ENCODE results near the gene C9orf152. TPM values are rescaled to one million over a fixed set of nuclear protein-coding genes. Genes with fewer than 3 reads are reported as not detected.
"Not testable (repeated sequence)": the region's sequence is repeated elsewhere in the genome, so short reads cannot be mapped to it uniquely, and the experiment has no call there.

The C9orf152 gene
- total RNA-seq, 4 donors from 2014 or later = 0.41 to 3.4 (median 0.81) TPM

DNA sequence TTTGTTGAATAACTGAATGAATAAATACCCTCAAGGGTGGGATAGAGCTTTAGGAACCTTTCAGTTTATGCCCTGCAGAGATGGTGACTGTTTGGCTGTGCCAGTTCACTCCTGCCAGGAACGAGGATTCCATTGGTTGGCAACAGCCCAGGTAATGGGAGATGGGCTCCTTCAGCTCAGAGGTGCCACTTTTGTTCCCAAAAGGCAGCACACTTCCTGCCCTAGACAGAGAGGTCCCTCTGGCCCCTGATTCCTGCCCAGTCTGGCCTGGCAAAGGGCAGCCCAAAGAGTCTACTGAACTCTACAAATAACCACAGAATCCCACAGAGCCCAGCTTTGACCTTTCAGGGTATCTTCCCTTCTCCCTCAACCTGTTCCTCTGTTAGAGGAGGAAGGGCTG is 1.6 kb downstream of the C9orf152 start:
- intact Hi-C loops (cut with DNase I) = no loop called here
- Histone ChIP-seq H3K4me3 (peak overlapping the region in 2 of 4 donors; percentile 30 to 35), H3K27ac (peak overlapping the region in 2 of 4 donors; percentile 79), H3K36me3 (no peaks in the 10 kb centered on the region), H3K27me3 (peaks cover 0 to 5% (median 0%) of the 10 kb centered on the region in 4 donors), H3K9me3 (no peaks in the 10 kb centered on the region), H3K4me1 (peaks cover 4 to 36% (median 13%) of the 10 kb centered on the region in 3 donors)
- TF ChIP-seq, protein P1, sequence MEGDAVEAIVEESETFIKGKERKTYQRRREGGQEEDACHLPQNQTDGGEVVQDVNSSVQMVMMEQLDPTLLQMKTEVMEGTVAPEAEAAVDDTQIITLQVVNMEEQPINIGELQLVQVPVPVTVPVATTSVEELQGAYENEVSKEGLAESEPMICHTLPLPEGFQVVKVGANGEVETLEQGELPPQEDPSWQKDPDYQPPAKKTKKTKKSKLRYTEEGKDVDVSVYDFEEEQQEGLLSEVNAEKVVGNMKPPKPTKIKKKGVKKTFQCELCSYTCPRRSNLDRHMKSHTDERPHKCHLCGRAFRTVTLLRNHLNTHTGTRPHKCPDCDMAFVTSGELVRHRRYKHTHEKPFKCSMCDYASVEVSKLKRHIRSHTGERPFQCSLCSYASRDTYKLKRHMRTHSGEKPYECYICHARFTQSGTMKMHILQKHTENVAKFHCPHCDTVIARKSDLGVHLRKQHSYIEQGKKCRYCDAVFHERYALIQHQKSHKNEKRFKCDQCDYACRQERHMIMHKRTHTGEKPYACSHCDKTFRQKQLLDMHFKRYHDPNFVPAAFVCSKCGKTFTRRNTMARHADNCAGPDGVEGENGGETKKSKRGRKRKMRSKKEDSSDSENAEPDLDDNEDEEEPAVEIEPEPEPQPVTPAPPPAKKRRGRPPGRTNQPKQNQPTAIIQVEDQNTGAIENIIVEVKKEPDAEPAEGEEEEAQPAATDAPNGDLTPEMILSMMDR (IDR thresholded peaks at IDR 0.05) = no peak
- TF ChIP-seq POLR2A (IDR thresholded peaks at IDR 0.05) = no peak
- DNase-seq = no peak
- WGBS, 2 donors = 13 to 60% methylated on average over 1 of the region's 1 CpG

DNA sequence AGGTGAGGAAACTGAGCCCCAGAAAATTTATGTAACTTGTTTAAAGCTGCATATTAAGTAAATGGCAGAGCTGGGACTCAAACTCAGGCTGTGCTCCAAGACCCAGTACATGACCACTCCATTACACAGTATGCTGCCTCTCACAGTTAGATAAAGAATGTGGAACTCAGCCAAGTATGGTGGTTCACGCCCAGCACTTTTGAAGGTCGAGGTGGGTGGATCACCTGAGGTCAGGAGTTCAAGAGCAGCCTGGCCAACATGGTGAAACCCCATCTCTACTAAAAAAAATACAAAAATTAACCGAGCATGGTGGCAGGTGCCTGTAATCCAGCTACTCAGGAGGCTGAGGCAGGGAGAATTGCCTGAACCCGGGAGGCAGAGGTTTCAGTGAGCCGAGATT is 2.3 kb downstream of the C9orf152 start:
- DNase-seq; intact Hi-C loops (cut with DNase I); H3K27ac ChIP-seq; H3K4me3 ChIP-seq; H3K9me3 ChIP-seq; H3K27me3 ChIP-seq; H3K36me3 ChIP-seq: not testable (repeated sequence)
- WGBS, 2 donors = 66 to 76% methylated on average over 5 of the region's 5 CpGs
- H3K4me1 ChIP-seq = peaks cover 4 to 36% (median 13%) of the 10 kb centered on the region in 3 donors

DNA sequence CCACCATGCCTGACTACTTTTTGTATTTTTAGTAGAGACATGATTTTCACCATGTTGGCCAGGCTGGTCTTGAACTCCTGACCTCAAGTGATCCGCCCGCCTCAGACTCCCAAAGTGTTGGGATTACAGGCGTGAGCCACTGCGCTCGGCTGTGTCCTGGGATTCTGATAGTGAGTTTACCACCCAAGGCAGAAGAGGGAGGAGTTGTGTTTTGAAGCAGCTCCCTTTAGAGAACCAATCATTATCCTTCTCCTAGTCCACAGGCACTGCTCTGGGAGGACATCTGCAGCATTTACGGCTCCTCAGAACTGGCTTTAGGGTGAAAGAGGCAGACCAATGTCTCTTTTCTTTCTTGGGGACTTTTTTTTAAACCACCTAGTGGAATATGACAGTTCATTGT is 5.7 kb downstream of the C9orf152 start:
- intact Hi-C loops (cut with DNase I) = no loop called here
- H3K27ac ChIP-seq = no peak overlapping the region
- H3K36me3 ChIP-seq = no peaks in the 10 kb centered on the region
- peaks cover 0 to 3% (median 0%) of the 10 kb centered on the region in 4 donors for H3K27me3 ChIP-seq
- H3K4me1 ChIP-seq = peaks cover 1 to 21% (median 9%) of the 10 kb centered on the region in 3 donors
- no peaks in the 10 kb centered on the region for H3K9me3 ChIP-seq
- 92 to 94% methylated on average over 1 to 2 of the region's 6 CpGs for WGBS, 2 donors
- TF ChIP-seq POLR2A (IDR thresholded peaks at IDR 0.05) = no peak
- TF ChIP-seq, protein P1 (IDR thresholded peaks at IDR 0.05) = no peak
- no peak overlapping the region for H3K4me3 ChIP-seq
- DNase-seq = no peak

DNA sequence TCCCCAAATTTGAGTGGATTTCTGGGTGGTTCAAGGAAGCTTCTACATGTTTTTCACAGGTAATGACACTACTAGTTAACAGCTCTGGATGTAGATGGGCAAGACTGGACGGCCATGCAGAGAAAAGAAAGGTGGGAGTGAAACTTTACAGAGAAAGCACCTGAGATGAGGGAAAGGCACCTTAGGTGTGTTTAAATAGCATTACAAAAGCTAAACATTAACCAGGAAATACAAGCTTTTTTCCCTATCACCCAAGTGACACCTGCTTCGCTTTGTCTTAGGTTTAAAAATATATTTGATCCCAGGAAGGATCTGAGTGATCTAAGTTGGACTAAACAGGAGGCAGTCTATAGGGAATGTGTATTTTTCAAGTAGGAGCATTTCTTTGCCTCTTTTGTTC is 8.3 kb downstream of the C9orf152 start:
- TF ChIP-seq POLR2A (IDR thresholded peaks at IDR 0.05) = no peak
- TF ChIP-seq, protein P1 (IDR thresholded peaks at IDR 0.05) = no peak
- no peak for DNase-seq
- no peak overlapping the region for H3K27ac ChIP-seq
- no peak overlapping the region for H3K4me3 ChIP-seq
- no peaks in the 10 kb centered on the region for H3K9me3 ChIP-seq
- no peaks in the 10 kb centered on the region for H3K36me3 ChIP-seq
- no peaks in the 10 kb centered on the region for H3K4me1 ChIP-seq
- H3K27me3 ChIP-seq = no peaks in the 10 kb centered on the region
- 69 to 87% methylated on average over 2 of the region's 2 CpGs for WGBS, 2 donors
- intact Hi-C loops (cut with DNase I) = no loop called here

DNA sequence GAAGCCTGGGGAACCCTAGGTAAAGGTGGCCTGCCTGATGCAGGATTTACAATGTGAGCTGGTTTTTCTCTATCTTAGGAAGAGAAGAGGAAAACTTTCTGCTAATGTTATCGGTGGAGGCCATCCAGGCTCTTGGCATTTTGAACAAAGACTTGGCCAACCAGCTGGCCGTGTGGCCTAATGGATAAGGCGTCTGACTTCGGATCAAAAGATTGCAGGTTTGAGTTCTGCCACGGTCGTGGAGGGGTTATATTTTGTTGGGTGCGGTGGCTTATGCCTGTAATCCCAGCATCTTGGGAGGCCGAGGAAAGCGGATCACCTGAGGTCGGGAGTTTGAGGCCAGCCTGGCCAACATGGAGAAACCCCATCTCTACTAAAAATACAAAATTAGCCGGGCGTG is 9.6 kb downstream of the C9orf152 start:
- Histone ChIP-seq H3K27ac (no peak overlapping the region), H3K4me1 (peaks cover 0 to 6% (median 0%) of the 10 kb centered on the region in 3 donors), H3K36me3 (no peaks in the 10 kb centered on the region), H3K27me3 (no peaks in the 10 kb centered on the region), H3K9me3 (no peaks in the 10 kb centered on the region), H3K4me3 (no peak overlapping the region)
- WGBS, 2 donors = 94 to 96% methylated on average over 11 to 12 of the region's 12 CpGs
- no peak for TF ChIP-seq POLR2A (IDR thresholded peaks at IDR 0.05)
- TF ChIP-seq, protein P1 (IDR thresholded peaks at IDR 0.05) = no peak
- intact Hi-C loops (cut with DNase I) = no loop called here
- no peak for DNase-seq

Measured in esophagus squamous epithelium (tissue), 5 donors.